Keratinocyte (primary cell): ENCODE results near the gene RAPGEF4. TPM values are rescaled to one million over a fixed set of nuclear protein-coding genes. Genes with fewer than 3 reads are reported as not detected.

Experiments used
- DNase-seq: peaks from one replicate; pipeline ENCODE4 v3.0.0-alpha.2; 2011; ENCODE audit warnings: low read depth, missing footprints, low spot score
- FAIRE-seq: peaks from 2 replicates; lab custom pipeline; 2011; peaks lifted over from hg19 to GRCh38; lab: Jason Lieb, UNC
- H2AFZ ChIP-seq: 2 replicates; pipeline ENCODE4 v1.6.0; 2012; ENCODE audit warnings: low read length, control low read depth, inconsistent platforms; ENCODE audit not compliant: control insufficient read depth
- H3K27ac ChIP-seq: 2 replicates; pipeline ENCODE4 v1.5.1; 2011; ENCODE audit warnings: low read length; ENCODE audit not compliant: control insufficient read depth, insufficient read depth
- H3K27me3 ChIP-seq: 3 replicates; pipeline ENCODE4 v1.6.0; 2011; ENCODE audit warnings: low read length; ENCODE audit not compliant: control insufficient read depth, insufficient read depth; ENCODE audit errors: extremely low read depth
- H3K36me3 ChIP-seq, 2 experiments: 2 replicates in 1 of 2; 3 replicates in 1 of 2; pipeline ENCODE4 v1.5.1; 2011; ENCODE audit warnings: low read length in 2 of 2, mild to moderate bottlenecking in 1 of 2; ENCODE audit not compliant: control insufficient read depth in 2 of 2, insufficient read depth in 2 of 2; ENCODE audit errors: extremely low read depth in 1 of 2
- H3K4me1 ChIP-seq: 3 replicates; pipeline ENCODE4 v1.5.1; 2011; ENCODE audit warnings: low read length; ENCODE audit not compliant: control insufficient read depth, insufficient read depth; ENCODE audit errors: extremely low read depth
- H3K4me2 ChIP-seq: 3 replicates; pipeline ENCODE4 v1.6.0; 2011; ENCODE audit warnings: low read depth, low read length; ENCODE audit not compliant: control insufficient read depth, insufficient read depth; ENCODE audit errors: extremely low read depth
- H3K4me3 ChIP-seq, 3 experiments: fragments of 200-600 bp in 1 of 3; sonication (generic) in 1 of 3; 2 replicates in 2 of 3; 3 replicates in 1 of 3; pipeline ENCODE4 v1.5.1; 2011 to 2016; ENCODE audit warnings: low read length in 3 of 3, mild to moderate bottlenecking in 3 of 3, control low read depth in 2 of 3, inconsistent platforms in 1 of 3, low read depth in 1 of 3, mixed read lengths in 1 of 3, mixed run types in 1 of 3, moderate library complexity in 1 of 3; ENCODE audit not compliant: control insufficient read depth in 2 of 3, insufficient read depth in 2 of 3; ENCODE audit errors: extremely low read depth in 1 of 3
- H3K79me2 ChIP-seq: 2 replicates; pipeline ENCODE4 v1.6.0; 2012; ENCODE audit warnings: low read length; ENCODE audit not compliant: control insufficient read depth, insufficient read depth
- H3K9ac ChIP-seq: 3 replicates; pipeline ENCODE4 v1.6.0; 2011; ENCODE audit warnings: low read length; ENCODE audit not compliant: control insufficient read depth, insufficient read depth; ENCODE audit errors: extremely low read depth
- H3K9me1 ChIP-seq: 3 replicates; pipeline ENCODE4 v1.6.0; 2011; ENCODE audit warnings: low read length; ENCODE audit not compliant: control insufficient read depth, insufficient read depth; ENCODE audit errors: extremely low read depth
- H3K9me3 ChIP-seq: 2 replicates; pipeline ENCODE4 v1.5.1; 2012; ENCODE audit warnings: low read depth, low read length; ENCODE audit not compliant: control insufficient read depth
- H4K20me1 ChIP-seq: 3 replicates; pipeline ENCODE4 v1.6.0; 2011; ENCODE audit warnings: low read length; ENCODE audit not compliant: control insufficient read depth, insufficient read depth; ENCODE audit errors: extremely low read depth
- CTCF ChIP-seq, 3 experiments: IDR thresholded peaks in 1 of 3; conservative IDR thresholded peaks in 1 of 3; optimal IDR thresholded peaks in 1 of 3; 2 replicates in 2 of 3; 3 replicates in 1 of 3; pipeline versions ENCODE3 to v1.5.1; 2011; ENCODE audit warnings: low read length in 3 of 3, mild to moderate bottlenecking in 3 of 3, moderate library complexity in 2 of 3, control low read depth in 1 of 3, inconsistent platforms in 1 of 3; ENCODE audit not compliant: insufficient read depth in 2 of 3; ENCODE audit errors: extremely low read depth in 1 of 3
- EZH2 ChIP-seq: IDR thresholded peaks from one replicate; pipeline ENCODE4 v1.6.1; 2012; ENCODE audit warnings: inconsistent platforms, mild to moderate bottlenecking, low read length, moderate library complexity
- dilution Hi-C: fragments of 300-500 bp; cut with MboI; formaldehyde crosslinking; loops from one replicate; pipeline ENCODE4 v1.7.0; 2020; ENCODE audit warnings: low sequenced_read_pairs; ENCODE audit not compliant: extremely low pct_ligation_motif_present
- polyA plus RNA-seq, 5 experiments: library from polyadenylated mRNA; depleted of rRNA in 3 of 5; stranded (reverse) in 3 of 5; stranded (forward) in 1 of 5; unstranded in 1 of 5; fragments of >200 nt; gene quantifications; 1 replicate in 1 of 5; 2 replicates in 3 of 5; 3 replicates in 1 of 5; pipeline versions ENCODE4 v1.2.1 to v1.2.3, GENCODE V29; 2011 to 2012; ENCODE audit warnings: missing spikeins in 2 of 5, low read depth in 1 of 5, low replicate concordance in 1 of 5

RAPGEF4 gene
- polyA plus RNA-seq, 1 donor (not counting 4 experiments of a cell fraction or from before 2014, with no cell fraction given), result 1.6 TPM

GRCh38 chr2:172843902-172844715, 108.5 kb downstream of the RAPGEF4 start:
- FAIRE-seq, result no peak
- Histone ChIP-seq H3K9me3 (no peaks in the 10 kb centered on the region), H3K79me2 (no peaks in the 10 kb centered on the region), H3K4me1 (peaks cover 16% of the 10 kb centered on the region), H3K9me1 (no peaks in the 10 kb centered on the region), H2AFZ (peak overlapping the region; percentile 35), H3K27ac (no peak overlapping the region), H3K4me3 (no peak overlapping the region), H3K9ac (no peak overlapping the region), H3K27me3 (no peaks in the 10 kb centered on the region), H4K20me1 (no peaks in the 10 kb centered on the region), H3K4me2 (no peak overlapping the region), H3K36me3 (no peaks in the 10 kb centered on the region)
- DNase-seq, result no peak
- no peak for TF ChIP-seq CTCF (optimal IDR thresholded peaks at IDR 0.05 in 1 of 3, IDR thresholded peaks at IDR 0.05 in 1 of 3, conservative IDR thresholded peaks at IDR 0.05 in 1 of 3; ENCODE audit: extremely low read depth in 1 of 3, insufficient read depth in 2 of 3, low read length in 3 of 3)
- no peak for TF ChIP-seq EZH2
- dilution Hi-C loops, result no loop called here

- FAIRE-seq, result no peak
Measured at GRCh38 chr2:172845028-172845630, 109.5 kb downstream of the RAPGEF4 start.

More at GRCh38 chr2:172845028-172845630, 109.5 kb downstream of the RAPGEF4 start:
- Histone ChIP-seq H3K9ac (no peak overlapping the region), H3K27ac (no peak overlapping the region), H3K79me2 (no peaks in the 10 kb centered on the region), H2AFZ (no peak overlapping the region), H3K4me3 (no peak overlapping the region), H4K20me1 (no peaks in the 10 kb centered on the region), H3K4me2 (no peak overlapping the region), H3K9me1 (no peaks in the 10 kb centered on the region), H3K4me1 (peaks cover 23% of the 10 kb centered on the region), H3K27me3 (no peaks in the 10 kb centered on the region), H3K36me3 (no peaks in the 10 kb centered on the region), H3K9me3 (no peaks in the 10 kb centered on the region)
- dilution Hi-C loops, result no loop called here
- DNase-seq, result no peak
- TF ChIP-seq CTCF (optimal IDR thresholded peaks at IDR 0.05 in 1 of 3, IDR thresholded peaks at IDR 0.05 in 1 of 3, conservative IDR thresholded peaks at IDR 0.05 in 1 of 3; ENCODE audit: extremely low read depth in 1 of 3, insufficient read depth in 2 of 3, low read length in 3 of 3) (no peak), EZH2 (no peak)
